ENCODE data around the gene DNAJC22. TPM values are rescaled to one million over a fixed set of nuclear protein-coding genes. Genes with fewer than 3 reads are reported as not detected.

DNAJC22 gene
- total RNA-seq, 1 donor from 2014 or later, result 18.8 TPM

DNA sequence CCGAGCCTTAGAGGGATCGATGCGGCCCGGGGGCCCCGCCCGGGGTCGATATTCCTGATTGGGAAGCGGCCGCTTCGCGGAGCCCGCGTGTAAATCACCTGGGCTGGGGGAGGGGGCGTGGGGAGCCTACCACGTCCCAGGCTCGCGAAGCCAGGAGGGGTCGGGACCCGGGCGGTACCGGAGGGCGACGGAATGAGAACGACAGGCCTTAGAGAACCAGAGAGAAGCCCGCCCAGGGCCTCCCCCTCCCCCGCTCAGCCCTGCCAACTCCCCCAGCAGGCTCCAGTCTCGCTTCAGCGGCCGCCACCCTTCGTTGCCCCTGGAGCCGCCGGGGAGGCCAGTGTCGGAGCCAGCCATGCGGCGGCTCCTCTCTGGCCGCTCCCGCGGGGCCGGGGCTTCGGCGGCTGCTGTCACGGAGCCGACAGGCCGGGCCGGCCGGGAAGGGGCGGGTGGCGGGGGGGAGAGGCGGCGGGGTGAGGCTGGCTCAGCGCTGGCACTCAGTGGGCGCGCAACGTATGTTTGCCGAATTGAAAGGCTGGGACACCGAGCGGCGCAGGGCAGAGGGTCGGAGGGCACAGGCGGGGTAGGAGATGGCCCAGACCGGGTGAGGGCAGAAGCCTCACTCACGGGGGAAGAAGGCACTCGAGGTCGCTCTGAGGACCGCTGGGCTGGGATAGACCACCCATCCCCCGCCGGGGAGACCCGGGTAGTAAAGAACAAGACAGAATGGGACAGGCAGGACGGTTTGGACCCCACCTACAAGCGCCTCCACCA is 1.4 kb upstream of the DNAJC22 start:
- DNase-seq (ENCODE audit: low read depth), result no peak

DNA sequence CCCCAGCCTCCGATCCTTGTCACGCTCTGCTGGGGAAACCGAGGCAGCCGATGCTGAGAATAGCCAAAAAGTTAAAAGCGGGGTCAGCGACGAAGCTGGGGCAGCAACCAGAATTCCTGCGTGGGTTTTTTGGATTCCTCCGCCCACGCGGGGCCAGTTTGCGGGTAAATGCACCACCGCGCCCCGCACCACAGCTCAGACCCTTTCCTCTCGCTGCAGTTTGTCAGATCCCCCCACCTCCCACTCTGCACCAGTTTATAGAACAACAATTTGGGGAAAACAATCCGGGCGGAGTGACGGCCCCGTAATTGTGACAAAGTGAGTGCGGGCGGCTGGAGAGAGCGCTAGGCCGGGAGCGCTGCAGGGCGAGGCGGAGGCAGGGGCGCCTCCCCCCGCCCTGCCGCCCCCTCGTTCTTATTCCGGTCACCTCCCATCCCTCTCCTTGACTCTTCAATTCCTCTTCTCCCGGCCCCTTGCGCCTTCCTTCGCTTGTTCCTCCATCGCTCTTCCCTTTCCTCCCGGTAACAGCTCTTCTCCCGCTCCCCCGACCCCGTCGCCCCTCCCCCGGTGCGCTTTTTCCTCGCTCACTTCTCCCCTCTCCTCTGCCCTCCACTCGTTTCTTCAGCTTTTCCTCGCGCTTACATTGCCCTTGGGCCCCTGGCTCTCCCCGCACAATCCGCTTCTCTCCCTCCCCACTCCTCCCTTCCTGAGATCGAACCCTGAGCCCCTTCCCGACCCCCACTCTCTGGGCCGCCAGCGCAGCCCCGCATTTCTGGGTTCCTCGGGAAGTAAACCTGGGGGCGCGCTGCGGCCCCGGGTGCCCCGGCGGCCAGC is 646 bp upstream of the DNAJC22 start:
- no peak for DNase-seq (ENCODE audit: low read depth)

DNA sequence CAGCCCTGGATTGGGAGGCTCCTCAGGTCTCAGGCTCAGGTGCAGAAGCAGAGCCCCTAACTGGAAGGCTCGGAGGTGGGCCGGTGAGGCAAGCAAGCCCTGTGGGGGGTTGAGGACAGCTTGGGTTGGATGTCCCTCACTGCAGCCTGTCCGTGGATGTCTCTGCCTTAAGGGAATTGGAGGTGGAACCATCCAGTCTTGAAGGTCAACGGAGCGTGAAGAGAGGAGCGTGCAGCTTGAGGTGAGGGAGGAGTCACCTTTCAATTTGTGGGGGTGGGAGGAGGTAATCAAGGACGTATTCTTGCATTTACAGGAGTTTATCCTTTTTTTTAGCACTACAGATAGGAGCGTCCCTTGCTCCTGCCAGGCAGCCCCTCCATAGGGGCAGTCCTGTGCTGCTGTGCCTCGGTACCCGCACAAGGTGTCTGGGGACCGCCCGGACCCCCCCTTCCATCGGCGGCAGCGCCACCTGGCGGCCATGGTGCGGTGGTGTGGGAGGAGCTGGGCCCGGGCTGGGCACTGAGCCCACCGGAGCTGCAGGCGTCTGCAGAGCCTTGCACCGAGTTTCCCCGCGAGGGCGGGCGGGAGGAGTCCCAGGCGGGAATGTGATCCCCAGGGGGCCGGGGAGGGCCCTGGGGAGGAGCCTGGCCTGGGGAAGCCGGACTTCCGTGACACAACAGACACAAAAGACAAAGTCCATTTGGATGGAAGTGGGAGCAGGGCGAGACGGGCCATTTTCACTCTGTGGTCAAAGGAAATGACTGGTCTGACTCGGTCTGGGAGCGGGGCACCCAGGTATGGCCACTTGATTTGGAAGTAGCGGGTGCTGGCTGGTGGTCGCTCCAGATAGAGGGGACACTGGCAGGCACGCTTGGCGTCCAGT is 864 bp downstream of the DNAJC22 start:
- peak; percentile 83 for DNase-seq (ENCODE audit: low read depth)

DNA sequence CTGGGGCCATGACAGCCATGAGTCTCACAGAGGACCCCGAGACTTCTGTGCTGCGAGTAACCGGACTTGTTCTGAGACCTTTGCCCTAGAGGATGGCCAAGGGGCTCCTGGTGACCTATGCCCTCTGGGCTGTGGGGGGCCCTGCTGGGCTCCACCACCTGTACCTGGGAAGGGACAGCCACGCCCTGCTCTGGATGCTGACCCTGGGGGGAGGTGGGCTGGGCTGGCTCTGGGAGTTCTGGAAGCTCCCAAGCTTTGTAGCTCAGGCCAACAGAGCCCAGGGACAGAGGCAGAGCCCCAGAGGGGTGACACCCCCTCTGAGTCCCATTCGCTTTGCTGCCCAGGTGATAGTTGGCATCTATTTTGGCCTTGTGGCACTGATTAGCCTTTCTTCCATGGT is 2.1 kb downstream of the DNAJC22 start:
- no peak for DNase-seq (ENCODE audit: low read depth)

DNA sequence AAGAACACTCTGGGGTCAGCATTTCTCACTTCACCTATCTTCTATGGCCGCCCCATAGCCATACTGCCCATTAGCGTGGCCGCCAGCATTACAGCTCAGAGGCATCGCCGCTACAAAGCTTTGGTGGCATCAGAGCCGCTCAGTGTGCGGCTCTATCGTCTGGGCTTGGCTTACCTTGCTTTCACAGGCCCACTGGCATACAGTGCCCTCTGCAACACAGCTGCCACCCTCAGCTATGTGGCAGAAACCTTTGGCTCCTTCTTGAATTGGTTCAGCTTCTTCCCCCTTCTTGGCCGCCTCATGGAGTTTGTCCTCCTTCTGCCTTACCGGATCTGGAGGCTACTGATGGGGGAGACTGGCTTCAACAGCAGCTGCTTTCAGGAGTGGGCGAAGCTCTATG is 2.6 kb downstream of the DNAJC22 start:
- no peak for DNase-seq (ENCODE audit: low read depth)

DNA sequence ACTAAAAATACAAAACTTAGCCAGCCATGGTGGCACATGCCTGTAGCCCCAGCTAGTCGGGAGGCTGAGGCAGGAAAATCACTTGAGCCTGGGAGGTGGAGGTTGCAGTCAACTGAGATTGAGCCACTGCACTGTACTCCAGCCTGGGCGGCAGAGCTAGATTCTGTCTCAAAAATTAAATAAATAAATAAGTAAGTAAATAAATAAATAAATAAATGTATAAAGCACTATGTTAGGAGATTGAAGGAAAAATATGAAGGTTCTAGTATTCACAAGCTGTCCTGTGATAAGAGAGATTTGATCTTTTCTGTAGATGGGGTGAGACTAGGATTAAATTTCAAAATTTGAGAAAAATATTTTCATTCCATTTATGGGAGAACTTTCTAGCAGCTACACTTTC is 5.7 kb downstream of the DNAJC22 start:
- no peak for DNase-seq (ENCODE audit: low read depth)

DNA sequence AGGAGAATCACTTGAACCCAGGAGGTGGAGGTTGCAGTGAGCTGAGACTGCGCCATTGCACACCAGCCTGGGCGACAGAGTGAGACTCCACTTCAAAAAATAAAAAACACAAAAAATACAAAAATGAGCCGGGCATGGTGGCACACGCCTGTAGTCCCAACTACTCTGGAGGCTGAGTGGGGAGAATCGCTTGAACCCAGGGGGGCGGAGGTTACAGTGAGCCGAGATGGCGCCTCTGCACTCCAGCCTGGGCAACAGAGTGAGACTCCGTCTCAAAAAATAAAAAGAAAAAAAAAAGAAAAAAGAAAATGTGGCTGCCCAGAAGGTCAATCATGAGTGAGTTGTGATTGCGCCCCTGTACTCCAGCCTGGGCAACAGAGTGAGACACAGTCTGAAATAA is 9.2 kb downstream of the DNAJC22 start:
- DNase-seq (ENCODE audit: low read depth), result no peak

DNA sequence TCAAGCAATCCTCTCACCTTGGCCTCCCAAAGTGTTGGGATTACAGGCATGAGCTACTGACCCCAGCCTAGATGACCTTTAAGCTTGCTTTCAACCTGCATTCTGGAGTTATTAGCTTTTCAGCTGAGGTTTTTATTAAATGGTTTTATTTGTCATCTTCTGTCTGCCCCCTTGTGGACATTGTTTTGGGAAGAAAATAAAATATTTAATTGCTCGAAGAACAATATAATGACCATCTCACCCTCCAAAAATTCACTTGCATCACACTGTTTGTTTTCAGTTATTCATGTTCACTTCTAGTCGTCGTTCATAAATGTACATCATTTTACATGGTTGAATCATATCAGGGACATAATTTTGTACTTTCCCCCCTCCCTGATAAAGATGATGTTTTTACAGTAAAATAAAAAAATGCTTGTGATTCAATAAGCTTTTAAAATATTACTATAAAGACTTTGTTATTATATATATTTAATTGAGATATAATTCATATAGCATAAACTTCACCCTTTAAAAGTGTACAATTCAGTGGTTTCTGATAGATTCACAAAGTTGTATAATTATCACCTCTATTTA is 10.5 kb downstream of the DNAJC22 start:
- DNase-seq (ENCODE audit: low read depth), result peak; percentile 51

DNA sequence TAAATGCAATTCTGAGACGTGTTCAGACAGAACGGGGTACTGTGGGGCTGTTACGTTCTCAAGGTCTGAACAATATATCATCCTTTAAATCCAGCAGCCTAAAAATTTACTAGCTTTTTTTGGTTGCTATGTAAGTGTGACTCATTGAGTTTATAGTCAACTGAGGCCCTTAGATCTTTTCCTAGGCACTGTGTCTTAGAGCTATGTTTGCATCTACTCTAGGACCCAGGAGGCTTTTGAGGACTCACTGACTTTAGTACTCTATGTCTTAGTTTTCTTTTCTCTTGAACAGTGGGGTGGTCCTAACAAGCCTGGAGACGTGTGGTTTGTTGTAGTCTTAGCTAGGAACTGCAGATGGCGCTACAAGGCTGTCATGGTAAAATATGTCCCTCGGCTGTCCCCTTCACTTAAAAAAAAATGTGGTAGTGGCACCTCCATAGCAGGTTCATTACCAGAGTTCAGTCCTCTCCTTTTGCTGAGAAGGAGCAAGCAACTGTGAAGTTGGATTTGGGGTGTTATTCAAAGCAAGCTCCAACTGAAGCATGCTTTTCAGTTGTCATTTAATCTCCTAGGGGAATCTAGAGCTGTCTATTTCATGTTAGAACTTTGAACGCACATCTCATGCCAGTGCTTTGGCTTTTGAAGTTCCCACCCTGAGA is 11.9 kb downstream of the DNAJC22 start:
- peak; percentile 83 for DNase-seq (ENCODE audit: low read depth)

DNA sequence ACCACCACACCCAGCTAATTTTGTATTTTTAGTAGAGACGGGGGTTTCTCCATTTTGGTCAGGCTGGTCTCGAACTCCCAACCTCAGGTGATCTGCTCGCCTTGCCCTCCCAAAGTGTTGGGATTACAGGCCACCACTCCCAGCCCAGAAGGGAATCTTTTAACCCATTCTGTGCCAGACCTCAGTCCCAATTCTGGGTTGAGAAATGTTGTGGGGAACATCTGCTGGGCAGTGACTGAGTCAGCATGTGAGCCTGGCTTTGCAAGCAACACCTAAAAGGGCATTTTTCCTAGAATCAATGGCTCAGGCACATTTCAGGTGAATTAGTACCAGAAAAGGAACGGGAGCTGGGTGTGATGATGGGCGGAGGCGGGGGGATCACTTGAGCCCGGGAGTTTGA is 13.0 kb downstream of the DNAJC22 start:
- DNase-seq (ENCODE audit: low read depth), result no peak

DNA sequence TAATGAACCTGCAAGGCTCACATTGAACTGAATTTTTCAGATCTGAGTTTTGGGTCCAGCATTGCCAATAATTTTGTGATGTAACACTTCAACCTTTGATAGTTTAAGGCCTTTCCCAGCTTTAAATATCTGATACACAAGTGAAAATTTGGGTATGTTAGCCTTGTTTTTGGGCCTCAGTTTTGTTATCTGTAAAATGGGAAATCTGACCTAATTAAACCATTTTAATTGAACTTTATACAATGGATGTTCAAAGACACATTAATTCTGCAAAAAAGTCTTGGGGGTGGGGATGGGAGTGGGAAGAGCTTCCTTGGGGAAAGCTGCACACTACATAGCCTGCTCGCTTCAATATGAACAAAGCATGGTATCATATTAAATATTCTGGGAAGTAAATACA is 15.4 kb downstream of the DNAJC22 start:
- DNase-seq (ENCODE audit: low read depth), result no peak

DNA sequence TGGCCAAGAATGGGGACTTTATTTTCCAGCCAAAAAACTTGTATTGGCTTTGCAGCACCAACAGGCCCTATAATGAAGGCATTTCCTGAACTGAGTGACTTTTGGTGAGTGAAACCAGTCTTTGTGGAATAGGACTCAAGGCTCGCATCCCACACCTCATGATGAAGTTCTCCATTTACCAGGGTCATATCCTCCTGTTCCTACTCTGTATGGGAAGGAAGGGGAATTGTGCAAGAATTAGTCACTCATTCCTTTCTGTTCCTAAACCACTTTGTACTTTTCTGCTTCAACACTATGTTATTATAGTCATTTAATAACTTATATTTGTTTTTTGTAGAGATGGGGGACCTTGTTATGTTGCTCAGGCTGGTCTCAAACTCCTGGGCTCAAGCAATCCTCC is 18.3 kb downstream of the DNAJC22 start:
- peak; percentile 86 for DNase-seq (ENCODE audit: low read depth)

DNA sequence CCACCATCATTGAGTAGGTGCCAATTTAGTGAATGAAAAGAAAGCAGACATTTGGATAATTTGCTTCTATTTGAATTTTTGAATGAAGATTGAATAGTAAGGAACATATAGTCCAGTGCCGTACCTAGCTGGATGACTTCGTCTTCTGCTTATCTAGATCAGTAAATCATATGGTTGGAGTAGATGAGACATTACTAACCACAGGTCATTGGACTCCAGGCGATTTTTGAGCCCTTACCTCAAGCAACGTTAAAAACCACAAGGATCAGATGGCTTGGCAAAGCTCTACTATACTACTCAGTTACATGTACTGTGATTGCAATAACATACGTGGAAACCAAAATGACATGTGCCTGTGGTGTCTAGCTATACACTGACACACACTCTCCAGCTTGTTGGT is 18.9 kb downstream of the DNAJC22 start:
- peak; percentile 75 for DNase-seq (ENCODE audit: low read depth)

DNA sequence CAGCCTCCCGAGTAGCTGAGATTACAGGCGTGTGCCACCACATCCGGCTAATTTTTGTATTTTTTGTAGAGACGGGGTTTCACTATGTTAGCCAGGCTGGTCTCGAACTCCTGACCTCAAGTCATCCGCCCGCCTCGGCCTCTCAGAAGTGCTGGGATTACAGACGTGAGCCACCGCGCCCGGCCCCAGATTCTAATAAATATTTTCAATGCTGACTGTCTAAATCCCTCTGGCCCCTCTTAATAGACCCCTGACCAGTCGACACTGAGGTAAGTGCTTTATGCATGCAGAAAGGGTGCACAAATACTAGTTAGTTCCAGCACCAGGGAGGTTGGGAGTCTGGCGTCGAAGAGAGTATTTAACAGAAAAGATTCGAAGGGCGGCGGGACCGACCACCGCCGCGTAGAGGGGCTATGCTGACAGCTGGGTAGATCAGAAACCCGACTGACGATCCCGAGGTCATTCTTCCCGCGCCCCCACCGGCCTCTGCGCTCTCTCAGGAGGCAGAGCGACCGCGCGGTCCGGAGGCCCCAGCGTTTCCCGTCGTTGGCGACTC is 19.5 kb downstream of the DNAJC22 start:
- no peak for DNase-seq (ENCODE audit: low read depth)

DNA sequence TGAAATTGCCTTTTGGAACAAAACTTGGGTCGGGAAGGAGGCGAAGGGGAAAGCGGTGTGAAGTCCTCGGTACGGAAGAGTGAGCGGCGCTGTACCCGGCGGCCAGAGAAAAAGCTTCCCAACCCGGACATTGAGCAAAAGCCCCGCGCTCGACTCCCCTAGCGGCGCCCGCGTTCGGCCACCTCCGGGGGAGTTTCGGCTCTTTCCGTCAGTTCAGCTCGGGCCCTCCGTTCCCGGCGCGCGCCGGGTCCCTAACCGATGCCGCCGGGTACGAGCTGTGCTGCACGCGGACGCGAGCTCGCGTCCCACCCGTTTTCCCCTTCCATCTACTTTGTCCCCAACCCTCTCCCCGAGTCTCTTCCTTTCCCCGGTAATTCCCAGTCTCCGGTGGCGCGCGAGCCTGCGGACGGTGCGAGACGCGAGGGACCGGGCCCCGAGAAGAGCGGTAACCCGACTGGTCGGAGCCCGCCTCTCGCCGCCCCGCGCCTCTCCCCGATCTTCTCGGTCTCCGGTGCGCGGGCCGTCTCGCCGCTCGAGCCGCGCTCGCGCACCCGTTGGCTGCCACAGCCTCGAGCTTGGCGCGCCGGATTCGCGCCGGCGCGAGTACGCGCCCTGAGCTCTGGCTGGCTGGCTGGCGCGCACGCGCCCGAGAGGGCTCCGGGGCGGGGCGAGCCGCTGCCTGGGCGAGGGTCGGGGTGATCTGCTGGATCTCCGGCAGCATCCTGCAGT is 20.1 kb downstream of the DNAJC22 start:
- DNase-seq (ENCODE audit: low read depth), result peak; percentile 72

DNA sequence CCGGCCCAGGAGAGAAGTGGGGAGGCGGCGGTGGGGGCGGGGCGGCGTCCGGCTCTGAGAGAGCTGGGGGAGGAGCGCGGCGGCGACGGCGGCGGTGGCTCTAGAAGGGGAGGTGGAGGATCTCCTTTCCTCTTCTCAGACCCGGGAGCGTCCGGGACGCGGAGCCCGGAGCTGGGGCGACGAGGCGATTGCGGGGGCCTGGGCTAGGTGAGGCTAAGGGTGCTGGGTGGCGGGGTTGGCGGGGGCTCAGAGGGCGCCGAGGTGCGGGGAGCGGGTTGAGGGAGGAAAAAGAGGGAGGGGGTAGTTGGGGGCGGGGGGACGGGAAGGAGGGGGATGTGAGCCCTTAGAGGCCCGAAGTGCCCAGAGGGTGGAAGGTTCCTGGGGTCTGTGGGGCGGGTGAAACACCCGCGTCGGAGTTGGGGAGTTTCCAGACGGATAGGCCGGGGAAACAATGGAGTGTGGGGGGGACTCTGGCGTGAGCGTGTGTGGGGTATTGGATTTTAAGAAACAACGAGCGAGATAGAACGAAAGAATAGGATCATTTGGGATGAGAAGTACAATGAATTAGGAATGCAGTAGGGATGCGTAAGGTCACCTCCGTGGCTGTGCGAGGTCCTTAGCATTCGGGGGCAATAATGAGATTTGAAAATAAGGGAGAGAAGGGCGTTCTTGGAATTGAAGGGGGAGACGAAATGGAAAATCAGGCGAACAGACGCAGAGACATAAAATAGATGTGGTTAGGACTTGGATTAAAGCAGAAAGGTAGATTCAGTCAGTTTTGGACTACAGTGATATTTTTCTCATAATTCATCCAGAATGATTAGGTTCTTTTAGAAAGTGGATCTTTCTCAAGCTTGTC is 20.9 kb downstream of the DNAJC22 start, which contains the start of gene SPATS2:
Gene SPATS2, plus strand, starts transcription at position 82 of the 859 bp plus-strand sequence. CDS start 93,551 bp downstream, outside the sequence.
- DNase-seq (ENCODE audit: low read depth), result no peak

DNA sequence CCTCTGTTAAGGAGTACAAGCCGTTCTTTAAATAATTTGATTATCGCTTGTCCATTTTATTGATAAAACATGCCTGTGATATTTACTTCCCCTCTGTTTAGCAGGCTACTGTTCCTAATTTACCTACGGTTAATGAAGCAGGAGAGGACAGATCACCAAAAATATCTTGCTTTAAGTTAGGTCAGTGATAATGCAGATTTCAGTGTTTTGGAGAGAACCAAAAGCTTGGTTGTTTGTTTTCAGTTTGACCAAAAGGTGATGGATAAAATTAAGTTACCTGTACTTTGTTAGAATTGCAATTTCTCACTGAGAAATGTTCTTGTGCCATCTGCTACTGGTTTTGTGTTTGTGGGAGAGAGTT is 21.5 kb downstream of the DNAJC22 start:
- DNase-seq (ENCODE audit: low read depth), result no peak

DNA sequence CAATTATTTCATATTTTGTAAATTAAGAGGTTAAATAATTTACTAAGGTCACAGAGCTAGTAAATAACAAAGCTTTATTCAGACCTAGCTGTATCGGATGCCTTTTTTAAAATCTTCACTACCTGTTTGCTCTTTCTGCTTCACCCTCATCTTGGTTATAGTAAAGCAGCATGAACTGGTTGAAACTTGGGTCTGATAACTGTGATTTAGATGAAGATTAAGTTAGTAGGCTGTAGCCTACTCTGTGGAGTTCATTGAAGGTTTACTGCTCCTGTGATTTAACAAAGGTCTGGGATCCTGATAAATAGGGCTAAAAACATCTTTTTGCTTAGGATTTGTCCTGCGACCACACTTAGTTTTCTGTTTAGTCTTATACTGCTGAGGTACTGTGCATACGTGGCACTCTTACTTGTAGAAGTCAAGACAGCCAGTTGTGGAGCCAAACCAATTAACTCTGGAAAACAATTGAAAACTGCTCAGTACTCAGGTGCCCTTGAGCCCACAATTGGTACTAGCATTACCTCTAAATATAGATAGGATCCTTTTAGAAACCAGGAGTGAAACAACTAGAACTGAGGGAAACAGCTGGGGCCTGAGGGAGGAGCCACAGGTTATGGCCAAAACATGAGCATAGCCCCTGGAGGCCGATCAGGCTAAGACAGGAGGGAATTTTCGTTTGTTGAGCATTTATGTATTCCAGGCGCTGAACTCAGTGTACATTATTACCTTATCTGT is 22.9 kb downstream of the DNAJC22 start:
- DNase-seq (ENCODE audit: low read depth), result no peak

DNA sequence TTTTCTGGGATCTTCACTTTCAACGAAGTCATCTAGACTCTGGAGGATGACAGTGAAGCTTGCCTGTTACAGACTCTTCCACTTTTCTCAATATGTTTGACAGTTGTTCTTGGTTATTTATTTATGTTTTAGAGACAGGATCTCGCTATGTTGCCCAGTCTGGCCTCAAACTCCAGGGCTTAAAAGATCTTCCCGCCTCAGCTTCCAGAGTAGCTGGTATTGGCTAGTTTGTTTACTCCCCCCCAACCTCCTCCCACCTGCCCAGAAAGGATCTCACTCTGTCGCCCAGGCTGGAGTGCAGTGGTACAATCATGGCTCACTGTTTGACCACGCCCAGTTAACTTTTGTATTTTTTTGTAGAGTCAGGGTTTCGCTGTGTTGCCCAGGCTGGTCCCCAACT is 23.9 kb downstream of the DNAJC22 start:
- DNase-seq (ENCODE audit: low read depth), result no peak
